GM18951 (cell line): Measurements from ENCODE around the gene MAD1L1.

Experiments
- POLR2A ChIP-seq: IDR thresholded peaks from 4 replicates; pipeline ENCODE4 v1.6.1; 2011; ENCODE audit warnings: mild to moderate bottlenecking; ENCODE audit not compliant: insufficient read length, insufficient read depth; ENCODE audit errors: extremely low read depth
- in situ Hi-C: fragments of 300-500 bp; cut with MboI; formaldehyde crosslinking; loops from one replicate; pipeline ENCODE4 v1.12.0; 2022; ENCODE audit warnings: low sequenced_read_pairs, mixed read lengths, inconsistent platforms; ENCODE audit not compliant: unreplicated experiment

The MAD1L1 gene

DNA sequence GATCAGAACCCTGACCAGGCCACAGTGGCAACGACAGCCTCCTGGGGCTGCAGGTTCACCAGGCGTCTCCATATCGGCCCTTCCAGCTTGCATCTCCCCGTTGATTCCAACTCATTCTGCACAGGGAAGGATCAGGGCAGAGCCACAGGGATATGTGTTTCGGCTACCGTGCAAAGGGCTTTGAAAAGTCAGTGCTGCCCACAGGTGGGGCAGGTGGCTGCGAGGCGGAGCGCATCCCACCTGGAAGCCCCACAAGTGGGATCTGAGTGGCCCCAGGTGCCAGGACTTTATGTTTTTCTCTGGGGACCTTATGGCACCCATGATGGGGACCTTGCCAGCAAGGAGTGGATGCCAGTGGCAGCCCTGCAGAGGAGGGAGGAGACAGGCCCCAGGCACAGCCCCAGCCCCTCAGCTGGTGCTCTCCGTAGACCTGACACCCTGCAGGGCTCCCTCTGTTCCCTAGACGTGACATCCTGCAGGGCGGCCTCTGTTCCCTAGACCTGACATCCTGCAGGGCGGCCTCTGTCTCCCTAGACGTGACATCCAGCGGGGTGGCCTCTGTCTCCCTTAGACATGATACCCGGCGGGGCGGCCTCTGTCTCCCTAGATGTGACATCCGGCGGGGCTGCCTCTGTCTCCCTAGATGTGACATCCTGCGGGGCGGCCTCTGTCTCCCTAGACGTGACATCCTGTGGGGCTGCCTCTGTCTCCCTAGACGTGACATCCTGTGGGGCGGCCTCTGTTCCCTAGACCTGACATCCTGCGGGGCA, 373.3 kb downstream of the MAD1L1 start:
- in situ Hi-C loops = no loop called here
- no peak for TF ChIP-seq POLR2A

GRCh38 chr7:1858435-1859265, 374.1 kb downstream of the MAD1L1 start:
- in situ Hi-C loops = no loop called here

GRCh38 chr7:1857487-1858421, 375.0 kb downstream of the MAD1L1 start:
- no peak for TF ChIP-seq POLR2A
- in situ Hi-C loops = no loop called here

More at GRCh38 chr7:1858435-1859265, 374.1 kb downstream of the MAD1L1 start:
- TF ChIP-seq POLR2A = no peak

DNA sequence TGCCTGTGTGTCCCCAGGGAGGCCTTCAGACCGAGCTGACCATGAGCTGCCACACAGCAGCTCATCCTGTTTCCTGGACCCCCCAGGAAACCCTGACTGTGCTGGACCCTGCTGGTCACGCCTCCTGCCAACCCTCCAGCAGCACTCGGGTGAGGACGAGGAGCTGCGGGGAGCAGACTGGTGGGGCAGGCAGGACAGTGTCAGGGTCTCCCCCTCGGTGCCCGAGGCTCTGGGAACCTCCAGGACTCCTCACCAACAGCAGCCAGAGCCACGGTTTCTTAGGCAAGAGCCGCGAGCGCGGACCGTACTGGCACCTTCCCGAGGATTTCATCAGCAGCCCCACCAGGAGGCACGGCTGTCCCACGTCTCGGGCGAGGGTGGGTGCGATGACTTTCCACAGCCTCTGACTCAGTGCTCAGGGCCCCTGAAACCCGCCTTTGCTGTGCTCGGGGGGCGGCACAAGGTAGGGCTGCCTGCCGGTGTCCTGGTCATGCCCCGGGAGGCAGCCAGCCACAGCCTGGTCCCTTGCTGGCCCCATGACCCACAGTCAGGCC, 375.8 kb downstream of the MAD1L1 start:
- in situ Hi-C loops = no loop called here
- TF ChIP-seq POLR2A = no peak

DNA sequence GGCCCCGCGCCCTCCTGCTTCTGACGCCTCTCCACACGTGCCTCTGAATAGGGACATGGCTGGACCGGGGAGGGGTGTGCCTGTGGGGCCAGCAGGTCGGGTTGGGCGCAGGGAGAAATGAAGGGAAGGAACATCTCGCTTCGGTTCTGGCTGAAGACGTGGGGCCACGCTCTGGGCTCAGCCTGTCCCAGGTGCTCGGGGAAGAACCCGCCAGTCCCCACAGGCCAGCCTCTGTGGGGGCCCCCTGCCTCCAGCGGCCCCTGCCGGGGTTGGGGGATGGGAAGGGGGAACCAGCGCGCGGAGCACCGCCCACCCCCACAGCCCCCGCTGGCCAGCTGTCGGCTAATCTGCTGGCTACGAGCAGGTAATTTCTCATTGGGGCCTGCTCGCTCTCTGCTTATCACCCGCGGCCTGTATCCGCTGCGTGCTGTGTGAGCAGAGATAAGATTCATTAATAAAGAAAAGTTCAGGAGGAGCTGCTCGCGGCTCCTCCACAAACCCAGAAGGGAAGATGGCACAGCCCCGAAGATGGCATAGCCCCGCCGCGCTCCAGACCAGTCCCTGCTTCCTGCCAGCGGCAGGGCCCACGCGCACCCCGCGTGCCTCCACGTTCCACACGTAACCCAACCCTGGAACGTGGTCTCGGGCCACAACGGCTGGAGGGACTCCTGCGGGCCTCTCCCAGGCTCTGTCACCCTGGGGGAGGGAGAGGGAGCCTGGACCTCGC, 376.4 kb downstream of the MAD1L1 start:
- TF ChIP-seq POLR2A = no peak
- in situ Hi-C loops = no loop called here

DNA sequence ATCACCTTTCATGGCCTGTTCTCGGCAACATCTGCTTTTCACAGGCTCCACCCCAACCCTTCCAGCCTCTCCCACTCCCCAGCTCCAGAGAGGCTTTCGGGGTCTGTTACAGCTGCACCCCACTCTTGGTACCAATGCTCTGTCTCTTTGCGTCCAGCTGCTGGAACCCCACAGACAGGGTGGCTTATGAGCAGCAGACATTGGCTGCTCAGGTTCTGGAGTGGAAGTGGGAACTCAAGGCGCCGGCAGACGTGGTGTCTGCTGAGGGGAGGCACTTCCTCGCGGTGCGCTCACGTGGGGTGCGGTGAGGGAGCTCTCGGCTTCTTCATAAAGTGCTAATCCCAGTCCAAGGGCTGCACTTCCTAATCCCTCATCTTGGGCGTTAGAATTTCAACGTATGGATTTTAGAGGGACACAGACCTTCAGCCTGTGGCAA, 377.0 kb downstream of the MAD1L1 start:
- in situ Hi-C loops = no loop called here
- no peak for TF ChIP-seq POLR2A

DNA sequence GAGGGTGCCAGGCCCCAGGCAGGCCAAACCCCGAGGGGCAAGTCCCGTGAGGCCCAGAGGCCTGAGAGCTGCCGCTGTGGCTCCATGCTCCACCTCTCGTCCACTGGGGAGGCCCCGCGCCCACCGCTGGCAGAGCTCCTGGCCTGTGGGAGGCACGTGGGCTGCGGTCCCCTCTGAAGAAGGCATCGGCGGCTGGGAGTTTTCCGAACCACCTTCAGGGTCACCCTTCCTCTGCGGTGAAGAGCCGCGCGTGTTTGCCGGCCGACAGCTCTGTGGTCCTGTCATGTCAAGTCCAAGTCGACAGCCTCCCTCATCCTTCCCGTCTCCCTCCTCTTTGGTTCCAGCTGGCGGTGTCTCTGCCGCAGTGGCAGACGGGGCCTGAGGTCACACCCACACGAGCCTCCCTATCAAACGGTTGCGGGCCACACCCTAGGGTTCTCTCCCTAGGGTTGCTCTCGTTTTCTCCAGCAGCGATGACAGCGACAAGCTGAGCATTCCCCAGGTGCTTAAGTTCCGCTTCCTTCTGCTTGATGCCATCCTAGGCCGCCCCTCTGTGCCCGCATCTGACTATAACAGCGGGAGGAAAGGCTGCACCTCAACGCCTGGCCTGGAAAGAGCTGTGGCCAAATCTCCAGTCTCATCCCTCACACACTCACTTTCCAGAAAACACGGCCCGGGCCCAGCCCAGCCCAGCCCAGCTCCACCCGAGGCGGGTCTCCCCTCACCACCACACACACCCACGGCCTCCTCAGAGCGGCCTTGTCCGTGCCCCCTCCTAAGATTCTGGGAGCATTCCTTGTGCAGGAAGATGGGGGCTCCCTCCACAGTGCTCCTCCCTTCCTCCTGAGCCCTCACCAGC, 377.6 kb downstream of the MAD1L1 start:
- TF ChIP-seq POLR2A = no peak

GRCh38 chr7:1853986-1854865, 378.5 kb downstream of the MAD1L1 start:
- in situ Hi-C loops = no loop called here
- no peak for TF ChIP-seq POLR2A

More for the DNA sequence above, 377.6 kb downstream of the MAD1L1 start:
- in situ Hi-C loops = no loop called here

- no peak for TF ChIP-seq POLR2A
- in situ Hi-C loops = no loop called here
Observed at GRCh38 chr7:1853431-1853985, 379.2 kb downstream of the MAD1L1 start.
